ENCODE measurements around the gene MBD3L1.
A peak's percentile ranks its signal among the peaks of the same experiment; 100 is the strongest.

The MBD3L1 gene

DNA sequence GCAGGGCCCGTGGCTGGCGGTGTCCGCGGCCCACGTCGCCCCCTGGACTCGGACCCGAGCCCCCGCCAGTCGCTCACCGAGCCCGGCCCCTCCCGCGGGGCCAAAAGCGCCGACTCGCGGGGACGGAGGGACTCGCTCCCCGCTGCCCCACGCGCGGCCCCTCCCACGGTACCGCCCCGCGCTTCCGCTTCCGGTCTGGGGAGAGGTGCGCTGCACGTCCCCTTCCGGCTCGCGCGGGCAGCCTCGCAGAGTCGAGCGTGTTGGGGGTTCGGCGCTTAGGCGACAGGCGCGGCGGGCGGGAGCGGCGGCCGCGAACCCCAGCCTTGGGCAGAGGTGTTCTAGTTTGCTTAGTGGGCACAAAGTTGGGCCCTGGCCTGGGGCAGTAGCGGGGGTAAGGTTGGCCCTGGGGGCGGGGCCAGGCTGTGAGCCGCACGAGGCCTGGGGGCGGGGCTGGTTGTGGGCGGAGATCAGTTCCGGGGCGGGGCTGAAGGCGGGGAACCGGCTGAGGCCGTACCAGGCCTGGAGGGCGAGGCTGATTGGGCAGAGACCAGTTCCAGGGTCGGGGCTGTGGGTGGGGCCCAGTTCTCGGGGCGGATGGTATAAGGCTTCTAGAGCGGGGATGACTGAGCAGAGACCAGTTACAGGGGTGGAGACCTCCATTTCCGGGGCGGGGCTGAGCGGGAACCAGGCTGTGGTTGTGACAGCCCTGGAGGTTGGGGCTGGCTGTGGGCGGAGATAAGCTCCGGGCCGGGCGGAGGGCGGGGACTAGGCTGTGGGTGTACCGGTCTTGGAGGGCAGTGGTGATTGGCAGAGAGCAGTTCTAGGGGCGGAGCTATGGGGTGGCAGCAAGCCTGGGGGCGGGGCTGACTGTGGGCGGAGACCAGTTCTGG lies at the start of gene MBD3L1, which contains the start of gene ZNF558:
MBD3L1 (plus strand) TSS at position 246 of the 890 bp plus-strand sequence. CDS start 10,302 bp downstream, outside the sequence.
ZNF558 (minus strand) TSS at position 173 of the 890 bp plus-strand sequence. CDS start 9,645 bp downstream, outside the sequence.
- peak; percentile 66 for DNase-seq
- in situ Hi-C loops (cut with HindIII; ENCODE audit: low pct_ligation_motif_present, low pct_unique_long_range_greater_than_20kb, low sequenced_read_pairs): no loop called here

DNA sequence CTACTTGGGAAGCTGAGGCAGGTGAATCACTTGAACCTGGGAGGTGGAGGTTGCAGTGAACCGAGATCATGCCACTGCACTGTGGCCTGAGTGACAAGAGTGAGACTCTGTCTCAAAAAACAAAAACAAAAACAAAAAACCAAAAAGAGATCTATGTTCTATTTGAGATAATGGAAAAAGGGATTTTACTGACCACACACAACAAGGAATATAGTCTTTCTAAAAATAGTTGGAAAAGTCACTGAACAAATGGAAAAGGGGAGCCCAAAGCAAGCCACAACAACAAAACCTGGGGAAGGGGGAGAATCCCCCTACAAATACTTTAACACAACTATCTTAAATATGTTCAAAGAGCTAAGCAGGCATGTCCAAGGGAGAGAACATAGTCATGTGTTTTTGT lies 37.4 kb upstream of the MBD3L1 start:
- in situ Hi-C loops (cut with HindIII; ENCODE audit: low pct_ligation_motif_present, low pct_unique_long_range_greater_than_20kb, low sequenced_read_pairs): no loop called here
- no peak for DNase-seq

DNA sequence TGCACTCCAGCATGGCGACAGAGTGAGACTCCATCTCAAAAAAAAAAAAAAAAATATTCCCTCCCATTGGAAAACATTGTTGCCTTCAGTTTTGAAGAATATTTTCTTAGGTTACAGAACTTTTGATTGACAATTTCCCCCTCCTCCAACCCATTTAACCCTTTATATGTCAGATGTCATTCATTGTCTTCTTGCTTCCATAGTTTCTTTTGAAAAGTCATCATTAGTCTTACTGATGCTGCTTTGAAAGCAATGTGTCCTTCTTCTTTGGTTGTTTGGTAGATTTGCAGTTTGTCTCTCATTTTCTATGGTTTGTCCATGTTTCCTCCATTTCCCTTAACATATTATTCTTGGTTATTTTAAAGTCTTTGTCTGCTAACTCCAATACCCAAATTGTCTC lies 25.5 kb upstream of the MBD3L1 start:
- no peak for DNase-seq
- in situ Hi-C loops (cut with HindIII; ENCODE audit: low pct_ligation_motif_present, low pct_unique_long_range_greater_than_20kb, low sequenced_read_pairs): no loop called here

DNA sequence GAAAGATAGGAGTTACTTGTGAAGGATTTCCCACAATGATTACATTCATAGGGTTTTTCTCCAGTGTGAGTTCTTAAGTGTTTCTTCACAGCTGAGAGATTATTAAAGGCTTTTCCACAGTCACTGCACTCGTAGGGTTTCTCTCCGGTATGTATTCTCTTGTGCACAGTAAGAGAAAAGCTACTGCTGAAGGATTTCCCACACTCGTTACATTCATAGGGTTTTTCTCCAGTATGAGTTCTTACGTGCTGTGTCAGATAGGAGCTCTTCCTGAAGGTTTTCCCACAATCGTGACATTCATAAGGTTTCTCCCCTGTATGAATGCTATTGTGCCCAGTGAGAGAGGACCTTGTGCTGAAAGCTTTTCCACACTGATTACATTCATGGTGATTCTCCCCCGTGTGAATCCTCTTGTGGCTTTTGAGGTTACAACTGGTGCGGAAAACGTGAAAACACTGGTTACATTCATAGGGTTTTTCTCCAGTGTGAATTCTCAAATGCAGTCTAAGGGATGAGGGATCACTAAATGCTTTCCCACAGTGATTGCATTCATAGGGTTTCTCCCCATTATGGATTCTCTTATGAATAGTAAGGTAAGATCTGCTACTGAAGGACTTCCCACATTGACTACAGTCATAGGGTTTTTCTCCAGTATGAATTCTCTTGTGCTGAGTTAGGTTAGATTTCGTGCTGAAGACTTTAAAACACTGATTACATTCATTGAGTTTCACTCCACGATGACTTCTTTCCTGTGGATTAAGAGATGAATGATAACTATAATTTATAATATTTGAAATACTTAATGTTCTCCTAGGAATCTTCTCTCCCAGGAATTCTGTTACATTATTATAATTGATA lies 20.6 kb upstream of the MBD3L1 start:
- in situ Hi-C loops (cut with HindIII; ENCODE audit: low pct_ligation_motif_present, low pct_unique_long_range_greater_than_20kb, low sequenced_read_pairs): no loop called here
- DNase-seq: no peak

DNA sequence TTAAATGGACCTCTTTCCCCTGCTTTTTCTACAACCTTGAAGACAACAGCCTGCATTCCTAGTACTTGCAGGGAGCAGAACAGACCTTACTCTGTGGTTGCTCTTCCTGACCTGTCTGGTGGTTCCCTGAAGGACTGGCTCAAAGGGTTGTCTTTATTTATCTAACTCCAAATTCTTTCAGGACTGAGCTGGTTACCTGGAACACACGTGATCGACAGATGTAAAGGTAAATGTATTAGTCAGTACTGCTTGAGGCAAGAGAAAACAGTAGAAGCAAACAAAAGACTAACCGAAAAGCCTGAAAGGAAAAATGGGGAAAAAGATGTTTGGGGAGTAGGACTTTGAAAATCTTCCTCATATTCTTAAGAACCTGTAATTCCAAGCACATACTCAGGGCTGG lies 18.0 kb upstream of the MBD3L1 start:
- DNase-seq: no peak
- in situ Hi-C loops (cut with HindIII; ENCODE audit: low pct_ligation_motif_present, low pct_unique_long_range_greater_than_20kb, low sequenced_read_pairs): no loop called here

DNA sequence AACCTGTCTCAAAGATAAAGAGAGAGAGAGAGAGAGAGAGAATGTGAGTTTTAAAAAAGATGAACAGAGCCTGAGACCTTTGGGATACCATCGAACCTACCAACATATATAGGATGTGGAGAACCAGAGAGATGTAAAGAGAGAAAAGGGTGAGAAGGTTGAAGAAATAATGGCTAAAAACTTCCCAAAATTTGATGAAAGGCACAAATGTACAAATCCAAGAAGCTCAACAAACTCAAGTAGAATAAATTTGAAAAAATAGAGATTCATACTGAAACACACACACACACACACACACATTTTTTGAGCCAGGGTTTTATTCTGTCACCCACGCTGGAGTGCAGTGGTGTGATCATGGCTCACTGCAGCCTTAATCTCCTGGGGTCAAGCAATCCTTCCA lies 16.4 kb upstream of the MBD3L1 start:
- no peak for DNase-seq
- in situ Hi-C loops (cut with HindIII; ENCODE audit: low pct_ligation_motif_present, low pct_unique_long_range_greater_than_20kb, low sequenced_read_pairs): no loop called here

DNA sequence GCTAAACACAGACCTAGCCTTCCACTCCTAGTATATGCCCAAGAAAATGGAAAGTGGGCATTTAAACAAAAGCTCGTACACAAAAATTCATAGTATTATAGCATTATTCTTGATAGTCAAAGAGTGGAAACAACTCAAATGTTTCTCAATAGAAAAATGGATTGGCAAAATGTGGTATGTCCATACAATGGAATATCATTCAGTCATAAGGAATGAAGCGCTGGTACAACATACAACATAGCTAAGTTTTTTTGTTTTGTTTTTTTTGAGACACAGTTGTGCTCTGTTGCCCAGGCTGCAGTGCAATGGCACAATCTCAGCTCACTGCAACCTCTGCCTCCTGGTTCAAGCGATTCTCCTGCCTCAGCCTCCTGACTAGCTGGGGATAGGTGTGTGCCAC lies 11.9 kb upstream of the MBD3L1 start:
- no peak for DNase-seq
- in situ Hi-C loops (cut with HindIII; ENCODE audit: low pct_ligation_motif_present, low pct_unique_long_range_greater_than_20kb, low sequenced_read_pairs): no loop called here

DNA sequence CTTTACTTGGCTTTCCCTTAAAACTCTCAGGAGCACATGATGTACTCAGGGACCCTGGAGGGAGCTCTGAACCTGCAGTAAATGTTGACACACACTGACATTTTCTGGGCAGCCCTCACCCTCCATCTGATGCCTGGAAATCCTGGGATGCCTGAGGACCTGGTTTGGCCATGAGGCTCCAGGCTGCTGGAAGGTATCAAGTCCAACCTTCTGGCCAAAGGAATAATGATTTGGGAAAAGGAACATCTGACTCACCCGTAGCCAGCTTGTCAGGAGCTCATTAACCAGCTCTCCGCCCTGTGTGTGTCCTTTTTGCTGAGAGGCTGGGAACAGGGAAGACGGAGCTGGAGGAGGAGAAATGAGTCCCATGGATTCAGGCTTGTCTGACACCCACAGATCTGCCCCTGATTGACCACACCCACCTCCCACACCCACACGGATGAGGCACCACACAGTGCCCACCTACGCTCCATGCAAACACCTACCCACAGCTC lies 10.4 kb upstream of the MBD3L1 start:
- DNase-seq: no peak
- in situ Hi-C loops (cut with HindIII; ENCODE audit: low pct_ligation_motif_present, low pct_unique_long_range_greater_than_20kb, low sequenced_read_pairs): no loop called here

- in situ Hi-C loops (cut with HindIII; ENCODE audit: low pct_ligation_motif_present, low pct_unique_long_range_greater_than_20kb, low sequenced_read_pairs): no loop called here
- DNase-seq: no peak
These were observed 5.8 kb upstream of the MBD3L1 start for GRCh38 chr19:8826371-8826770.

GRCh38 chr19:8827277-8827676 lies 4.9 kb upstream of the MBD3L1 start:
- no peak for DNase-seq
- in situ Hi-C loops (cut with HindIII; ENCODE audit: low pct_ligation_motif_present, low pct_unique_long_range_greater_than_20kb, low sequenced_read_pairs): no loop called here

GRCh38 chr19:8831373-8831772 lies 804 bp upstream of the MBD3L1 start:
- no peak for DNase-seq

DNA sequence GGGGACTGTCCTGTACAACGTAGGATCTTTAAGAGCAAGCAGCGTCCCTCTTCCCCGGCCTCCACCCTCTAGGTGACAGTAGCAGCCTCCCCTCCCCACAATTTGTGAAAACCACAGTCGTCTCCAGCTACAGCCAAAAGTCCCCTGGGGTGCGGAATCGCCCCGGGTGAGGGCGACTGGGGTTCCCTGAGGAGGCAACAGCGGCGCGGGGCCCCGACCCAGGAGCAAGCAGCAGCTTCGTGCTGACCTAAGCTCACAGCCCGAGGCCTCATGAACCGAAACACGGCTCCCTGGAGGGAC lies 395 bp upstream of the MBD3L1 start:
- in situ Hi-C loops (cut with HindIII; ENCODE audit: low pct_ligation_motif_present, low pct_unique_long_range_greater_than_20kb, low sequenced_read_pairs): no loop called here
- DNase-seq: no peak

More at GRCh38 chr19:8831373-8831772, 804 bp upstream of the MBD3L1 start:
- in situ Hi-C loops (cut with HindIII; ENCODE audit: low pct_ligation_motif_present, low pct_unique_long_range_greater_than_20kb, low sequenced_read_pairs): no loop called here

- in situ Hi-C loops (cut with HindIII; ENCODE audit: low pct_ligation_motif_present, low pct_unique_long_range_greater_than_20kb, low sequenced_read_pairs): no loop called here
- DNase-seq: no peak
These were observed 3.3 kb downstream of the MBD3L1 start for GRCh38 chr19:8835446-8835845.

DNA sequence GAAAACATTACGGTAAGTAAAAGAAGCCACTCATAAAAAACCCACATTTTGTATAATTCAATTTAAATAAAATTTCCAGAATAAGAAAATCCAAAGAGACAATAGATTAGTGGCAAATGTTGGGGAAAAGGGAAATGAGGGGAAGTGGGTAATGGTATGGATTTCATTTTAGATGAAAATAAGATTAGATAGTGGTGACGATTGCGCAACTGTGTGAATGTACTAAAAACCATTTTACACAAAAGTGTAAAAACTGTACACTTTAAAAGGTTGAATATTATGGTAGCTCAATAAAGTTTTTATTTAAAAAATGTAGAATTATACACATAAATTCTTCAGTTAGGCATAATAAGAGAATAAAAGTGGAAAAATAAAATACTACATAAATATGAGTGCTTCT lies 3.7 kb downstream of the MBD3L1 start:
- no peak for DNase-seq
- in situ Hi-C loops (cut with HindIII; ENCODE audit: low pct_ligation_motif_present, low pct_unique_long_range_greater_than_20kb, low sequenced_read_pairs): no loop called here

- no peak for DNase-seq
- in situ Hi-C loops (cut with HindIII; ENCODE audit: low pct_ligation_motif_present, low pct_unique_long_range_greater_than_20kb, low sequenced_read_pairs): no loop called here
These were observed 8.5 kb downstream of the MBD3L1 start for GRCh38 chr19:8840708-8841107.

DNA sequence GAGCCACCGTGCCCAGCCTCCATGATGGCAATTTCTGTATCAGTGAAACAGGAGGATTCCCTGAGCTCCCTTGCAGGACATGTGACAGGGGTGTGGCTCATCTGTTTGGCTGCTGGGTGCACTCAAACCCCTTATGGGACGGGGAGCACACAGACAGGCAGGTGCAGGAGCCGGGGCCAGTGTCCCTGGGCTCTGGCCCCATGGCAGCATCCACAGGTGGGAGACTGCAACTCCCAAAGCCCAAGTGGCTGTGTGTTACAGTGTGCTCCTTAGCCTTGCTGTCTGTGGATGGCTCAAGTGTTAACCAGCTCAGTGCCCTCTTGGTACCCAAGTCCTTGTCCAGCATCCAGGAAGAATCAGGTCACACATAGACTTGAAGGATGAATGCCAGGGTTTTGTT lies 14.6 kb downstream of the MBD3L1 start:
- DNase-seq: no peak
- in situ Hi-C loops (cut with HindIII; ENCODE audit: low pct_ligation_motif_present, low pct_unique_long_range_greater_than_20kb, low sequenced_read_pairs): no loop called here

DNA sequence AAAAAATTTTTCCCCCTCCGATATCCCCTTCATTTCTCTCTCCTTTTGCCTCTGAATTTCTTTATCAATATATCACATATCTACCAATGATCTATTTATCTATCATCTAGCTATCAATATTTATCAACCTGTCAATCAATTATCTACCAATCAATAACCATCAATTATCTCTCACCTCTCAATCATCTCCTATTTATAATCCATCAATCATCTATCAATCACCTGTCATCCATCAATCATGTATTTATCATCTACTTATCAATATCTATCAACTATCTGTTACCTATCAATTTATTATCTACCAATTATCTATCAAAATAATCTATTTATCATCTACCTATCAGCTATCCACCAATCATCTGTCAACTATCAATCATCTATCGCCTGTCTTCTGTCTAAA lies 17.1 kb downstream of the MBD3L1 start:
- no peak for DNase-seq
- in situ Hi-C loops (cut with HindIII; ENCODE audit: low pct_ligation_motif_present, low pct_unique_long_range_greater_than_20kb, low sequenced_read_pairs): no loop called here

GRCh38 chr19:8850488-8850887 lies 18.3 kb downstream of the MBD3L1 start:
- DNase-seq: no peak
- in situ Hi-C loops (cut with HindIII; ENCODE audit: low pct_ligation_motif_present, low pct_unique_long_range_greater_than_20kb, low sequenced_read_pairs): no loop called here

DNA sequence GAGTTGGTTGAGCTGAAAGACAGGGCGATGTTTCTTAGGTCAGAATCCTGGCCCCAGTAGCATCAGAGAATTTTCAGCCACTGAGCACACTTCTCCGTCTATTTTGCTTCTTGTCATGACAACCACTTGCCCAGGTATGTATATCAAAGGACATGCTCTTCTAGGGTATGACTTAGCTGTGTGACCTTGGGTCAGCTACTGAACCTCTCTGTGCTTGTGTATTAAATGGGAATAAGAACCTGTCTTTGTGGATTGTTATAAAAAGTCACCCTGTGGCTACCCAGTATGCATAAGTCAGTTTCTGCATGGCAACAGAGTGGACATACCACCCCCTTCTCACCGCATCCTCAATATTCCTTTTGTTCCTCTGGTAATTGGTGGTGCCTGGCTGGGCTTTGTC lies 26.1 kb downstream of the MBD3L1 start:
- in situ Hi-C loops (cut with HindIII; ENCODE audit: low pct_ligation_motif_present, low pct_unique_long_range_greater_than_20kb, low sequenced_read_pairs): no loop called here
- no peak for DNase-seq
